GM19438 (cell line): ENCODE measurements around the gene CUBN.

ENCODE experiments used
- ATAC-seq: cut with Tn5 transposase; IDR thresholded peaks from one replicate; pipeline ENCODE4 v1.9.1; 2021; ENCODE audit warnings: low read depth; ENCODE audit not compliant: unreplicated experiment

The CUBN gene

DNA sequence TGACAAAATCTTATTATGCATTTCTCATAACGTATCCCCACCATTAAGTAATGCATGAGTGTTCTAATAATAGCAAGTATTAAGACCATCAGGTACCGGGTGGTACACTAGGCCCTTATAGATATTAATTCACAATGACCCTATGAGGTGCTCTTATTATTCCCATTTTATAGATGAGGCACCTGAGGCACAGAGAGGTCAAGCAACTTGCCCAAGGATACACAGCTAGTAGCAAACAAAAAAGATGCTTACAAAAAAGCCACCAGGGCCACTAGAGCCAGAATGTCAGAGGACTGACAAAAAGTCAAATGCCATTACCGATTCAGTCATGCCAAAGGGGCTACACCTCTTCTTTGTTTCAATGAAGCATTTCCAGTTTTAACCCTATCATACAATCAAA, 318.3 kb downstream of the CUBN start:
- no peak for ATAC-seq

DNA sequence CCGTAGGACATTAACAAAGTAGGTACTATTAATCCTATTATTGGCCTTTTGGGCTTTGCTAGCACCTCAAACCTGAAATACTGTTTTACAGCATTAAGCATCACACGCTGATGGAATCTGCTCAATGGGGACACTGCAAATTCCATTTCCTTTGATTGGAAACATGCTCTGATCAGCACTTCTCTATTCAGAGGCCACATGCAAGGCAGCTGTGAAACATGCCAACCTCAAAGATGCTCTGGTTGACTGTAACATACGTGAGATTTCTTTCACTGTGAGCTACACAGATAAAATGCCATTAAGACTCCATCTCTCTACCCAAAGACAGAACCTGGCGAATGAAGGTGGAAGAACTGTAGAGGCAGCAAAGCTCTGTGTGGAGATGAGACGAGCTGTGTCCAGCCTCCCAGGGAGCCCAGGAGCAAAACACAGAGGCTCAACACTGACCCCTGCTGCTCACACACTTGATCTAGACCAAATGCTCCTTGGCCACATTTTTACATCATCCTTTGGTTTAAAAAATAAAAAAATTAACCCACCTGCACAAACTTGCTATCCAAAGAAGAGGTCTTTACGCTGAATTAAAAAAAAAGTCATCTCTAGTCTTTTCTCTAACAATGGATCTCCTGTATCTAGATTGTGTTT, 320.4 kb downstream of the CUBN start:
- ATAC-seq, result peak; percentile 67

- no peak for ATAC-seq
These were observed 325.5 kb downstream of the CUBN start for GRCh38 chr10:16804123-16804522.

- no peak for ATAC-seq
These were observed 326.1 kb downstream of the CUBN start for GRCh38 chr10:16803464-16803863.

GRCh38 chr10:16799621-16800020, 330.0 kb downstream of the CUBN start:
- ATAC-seq, result peak; percentile 55

GRCh38 chr10:16798571-16798970, 331.0 kb downstream of the CUBN start:
- ATAC-seq, result no peak

DNA sequence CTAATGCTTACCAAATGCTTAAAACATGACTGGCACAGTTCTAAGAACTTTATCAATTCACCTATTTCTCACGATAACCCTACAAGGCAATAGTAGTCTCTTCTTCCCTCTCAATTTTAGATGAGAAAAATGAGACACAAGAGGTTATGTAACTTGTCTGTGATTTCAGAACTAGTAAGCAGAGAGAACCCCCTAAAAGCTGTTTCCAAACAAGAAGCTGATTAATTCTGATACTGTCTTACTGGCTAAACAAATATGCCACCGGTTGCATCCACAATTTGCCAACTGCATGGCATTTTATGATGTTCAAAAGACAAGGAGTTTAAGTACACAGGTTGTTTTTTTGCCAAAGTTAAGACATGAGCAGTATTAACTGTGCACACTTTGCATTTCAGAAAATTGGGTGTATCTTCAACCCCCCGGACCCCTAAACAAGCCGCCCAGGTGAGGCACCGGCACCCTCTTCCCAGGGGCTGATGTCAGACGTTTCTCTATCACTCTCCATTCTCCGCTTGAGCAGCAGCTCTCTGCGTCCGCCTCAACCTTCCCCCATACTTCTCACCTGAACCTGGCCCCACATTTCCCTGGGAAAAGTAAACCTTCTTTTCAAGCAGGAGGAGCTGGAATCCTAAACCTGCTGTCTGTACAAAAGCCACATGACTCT, 334.1 kb downstream of the CUBN start:
- no peak for ATAC-seq

- ATAC-seq, result no peak
These were observed 335.6 kb downstream of the CUBN start for GRCh38 chr10:16794005-16794404.

GRCh38 chr10:16792675-16793074, 336.9 kb downstream of the CUBN start:
- no peak for ATAC-seq

- no peak for ATAC-seq
These were observed 339.8 kb downstream of the CUBN start for GRCh38 chr10:16789765-16790164.

DNA sequence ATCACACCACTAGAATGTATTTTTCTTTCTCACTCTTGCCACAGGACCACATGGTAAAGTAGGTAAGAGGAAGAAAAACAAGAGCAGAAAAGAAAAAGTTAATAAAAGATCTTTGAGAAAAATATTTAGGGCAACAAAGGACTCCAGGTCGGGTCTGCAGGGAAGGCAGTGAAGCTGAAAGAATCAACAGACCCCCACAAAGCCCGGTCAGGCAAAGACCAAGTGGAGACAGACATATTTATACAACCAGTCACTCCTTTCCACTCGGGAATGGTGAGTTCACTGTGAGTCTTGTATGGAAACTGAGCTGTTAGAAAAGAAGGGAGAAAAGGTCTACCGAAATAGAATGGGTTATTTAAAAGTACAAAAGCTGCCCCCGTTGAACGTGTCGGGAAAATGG, 340.4 kb downstream of the CUBN start:
- ATAC-seq, result no peak

DNA sequence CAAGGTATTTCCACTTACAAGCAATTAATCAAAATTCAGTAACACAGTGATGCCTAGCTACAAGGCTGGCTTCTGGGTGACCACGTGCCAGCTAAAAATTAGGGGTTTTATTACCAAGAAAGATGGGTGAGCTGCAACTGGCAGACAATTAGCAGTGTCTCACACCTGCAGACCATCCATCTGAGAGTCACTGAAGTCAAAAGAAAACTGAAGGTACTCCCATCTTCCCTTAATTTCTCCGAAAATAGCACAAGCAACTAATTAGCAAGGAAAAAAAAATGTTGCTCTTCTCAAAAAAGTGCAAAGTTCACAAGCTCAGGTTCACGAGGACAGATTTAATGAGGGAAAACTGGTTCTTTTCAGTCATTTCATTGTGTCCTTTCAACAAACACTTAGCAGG, 340.8 kb downstream of the CUBN start:
- no peak for ATAC-seq

- ATAC-seq, result no peak
These were observed 341.5 kb downstream of the CUBN start for GRCh38 chr10:16788125-16788524.

DNA sequence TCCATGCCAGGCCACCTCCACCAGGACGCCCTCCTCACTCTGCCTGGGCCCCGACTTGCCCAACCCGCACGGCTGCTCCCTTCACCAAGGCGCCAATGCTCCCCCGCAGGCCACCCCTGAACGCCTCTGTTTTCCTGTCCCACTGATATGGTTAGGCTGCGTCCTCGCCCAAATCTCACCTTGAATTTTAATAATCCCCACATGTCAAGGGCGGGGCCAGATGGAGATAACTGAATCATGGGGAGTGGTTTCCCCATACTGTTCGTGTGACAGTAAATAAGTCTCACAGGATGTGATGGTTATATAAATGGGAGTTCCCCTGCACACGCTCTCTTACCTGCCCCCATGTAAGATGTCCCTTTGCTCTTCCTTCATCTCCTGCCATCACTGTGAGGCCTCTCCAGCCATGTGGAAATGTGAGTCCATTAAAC, 342.2 kb downstream of the CUBN start:
- ATAC-seq, result peak; percentile 74

DNA sequence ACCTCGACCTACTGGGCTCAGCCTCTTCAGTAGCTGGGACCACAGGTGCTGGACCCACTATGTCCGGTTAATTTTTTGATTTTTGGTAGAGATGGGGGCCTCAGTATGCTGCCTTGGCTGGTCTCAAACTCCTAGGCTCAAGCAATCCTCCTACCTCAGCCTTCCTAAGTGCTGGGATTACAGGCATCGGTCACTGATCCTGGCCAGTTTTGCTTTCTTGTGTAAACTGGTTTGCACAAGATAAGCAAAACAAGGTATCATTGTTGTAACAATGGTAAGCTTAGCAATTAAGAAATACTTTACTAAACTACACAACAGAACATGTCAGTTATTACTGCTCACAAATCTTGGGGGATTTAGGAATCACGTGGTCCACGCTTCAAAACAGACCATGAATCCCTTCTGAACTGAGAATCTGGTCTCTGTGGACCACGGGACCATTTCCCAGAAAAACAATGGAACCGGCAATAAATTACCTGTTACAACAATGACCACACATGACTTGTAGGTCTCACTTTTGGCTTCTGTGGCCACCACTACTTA, 349.2 kb downstream of the CUBN start:
- ATAC-seq, result no peak

- ATAC-seq, result no peak
These were observed 350.2 kb downstream of the CUBN start for GRCh38 chr10:16779384-16779915.

DNA sequence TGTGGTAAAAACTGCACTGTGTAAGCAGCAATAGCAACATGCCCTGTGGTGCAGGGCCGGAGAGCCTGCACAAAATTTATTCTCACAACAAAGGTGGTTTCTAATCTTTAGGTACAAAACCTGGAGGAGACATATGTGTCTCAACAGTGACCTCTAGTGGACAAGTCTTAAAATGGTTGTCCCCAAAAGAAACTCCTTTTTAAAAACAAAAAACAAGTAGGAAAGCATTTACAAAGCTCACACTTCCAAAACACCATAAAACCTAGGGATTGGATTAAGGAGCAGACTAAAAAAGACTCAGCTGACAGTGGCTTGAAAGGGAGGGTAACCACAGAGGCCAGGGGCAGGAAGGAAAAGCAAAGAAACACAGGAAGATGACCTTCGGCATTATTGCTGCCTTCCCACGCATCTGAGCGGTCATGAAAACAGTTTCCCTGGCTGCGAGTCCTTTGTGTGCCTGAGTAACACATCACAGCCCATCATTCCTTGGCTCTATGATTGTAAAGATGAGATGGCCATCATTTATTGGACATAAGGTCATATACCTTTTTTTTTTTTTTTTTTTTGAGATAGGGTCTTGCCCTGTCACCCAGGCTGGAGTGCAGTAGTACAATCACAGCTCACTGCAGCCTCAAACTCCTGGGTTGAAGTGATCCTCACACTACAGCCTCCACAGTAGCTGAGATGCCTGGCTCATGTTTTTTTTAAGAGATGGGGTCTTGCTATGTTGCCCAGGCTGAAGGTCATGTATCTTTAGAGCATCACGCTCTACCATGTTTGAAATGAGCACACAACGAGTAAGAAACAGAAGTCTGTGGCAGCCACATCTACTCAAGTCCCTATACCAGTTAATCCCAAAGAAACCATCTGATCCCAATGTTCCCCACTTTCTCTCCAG, 351.9 kb downstream of the CUBN start:
- ATAC-seq, result peak; percentile 67

DNA sequence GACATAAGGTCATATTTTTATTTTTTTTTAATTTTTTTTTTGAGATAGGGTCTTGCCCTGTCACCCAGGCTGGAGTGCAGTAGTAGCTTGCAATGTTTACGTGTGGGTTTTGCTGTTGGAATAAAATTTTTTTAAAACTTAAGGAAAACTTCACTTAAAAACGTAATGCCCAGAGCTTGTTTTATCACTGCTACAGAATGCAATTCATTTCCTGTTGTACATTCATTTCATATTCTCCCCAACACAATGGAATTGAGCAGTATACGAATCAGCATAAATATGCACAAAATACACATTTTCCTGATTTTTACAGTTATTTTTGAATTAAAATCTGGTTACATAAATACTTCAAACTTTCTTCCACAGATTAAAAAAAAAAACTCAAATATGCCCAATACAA, 352.7 kb downstream of the CUBN start:
- no peak for ATAC-seq
